Lung (tissue), 12 donors: Measurements from ENCODE around the gene ENOPH1. TPM values are rescaled to one million over a fixed set of nuclear protein-coding genes. Genes with fewer than 3 reads are reported as not detected.
A peak's percentile ranks its signal among the peaks of the same experiment; 100 is the strongest.

Experiments
- ATAC-seq: fragments of 200-7000 bp; cut with Tn5 transposase; one replicate; pipeline ENCODE4 v1.9.1; 2020; ENCODE audit warnings: moderate number of reproducible peaks; ENCODE audit not compliant: insufficient read depth, low FRiP score
- DNase-seq, 3 donors: peaks; one replicate each; pipeline ENCODE4 v3.0.0-alpha.2; 2013 to 2017
- H3K27ac ChIP-seq, 2 donors: one replicate each; pipeline ENCODE4 v1.5.1; 2013; ENCODE audit warnings: mild to moderate bottlenecking in 2 of 2, moderate library complexity in 2 of 2, control low read depth in 1 of 2, inconsistent platforms in 1 of 2, low read depth in 1 of 2, low read length in 1 of 2
- H3K27me3 ChIP-seq, 3 donors: one replicate each; pipeline ENCODE4 v1.5.1; 2013; ENCODE audit warnings: low read length in 2 of 3; ENCODE audit not compliant: control insufficient read depth in 3 of 3, insufficient read depth in 3 of 3
- H3K36me3 ChIP-seq, 4 donors: one replicate each; pipeline ENCODE4 v1.5.1; 2013; ENCODE audit warnings: low read length in 4 of 4, mild to moderate bottlenecking in 1 of 4, moderate library complexity in 1 of 4; ENCODE audit not compliant: control insufficient read depth in 4 of 4, insufficient read depth in 4 of 4
- H3K4me1 ChIP-seq, 5 donors: one replicate each; pipeline ENCODE4 v1.5.1; 2013; ENCODE audit warnings: low read length in 5 of 5, mild to moderate bottlenecking in 2 of 5, moderate library complexity in 1 of 5; ENCODE audit not compliant: control insufficient read depth in 5 of 5, insufficient read depth in 5 of 5
- H3K4me3 ChIP-seq: one replicate; pipeline ENCODE4 v1.5.1; 2013; ENCODE audit warnings: mild to moderate bottlenecking, control low read depth, moderate library complexity
- H3K9ac ChIP-seq, 2 donors: one replicate each; pipeline ENCODE4 v1.5.1; 2013; ENCODE audit warnings: low read length in 2 of 2, control low read depth in 1 of 2; ENCODE audit not compliant: insufficient read depth in 1 of 2
- H3K9me3 ChIP-seq, 4 donors: one replicate each; pipeline ENCODE4 v1.5.1; 2013; ENCODE audit warnings: low read length in 3 of 4, mild to moderate bottlenecking in 1 of 4, moderate library complexity in 1 of 4; ENCODE audit not compliant: control insufficient read depth in 4 of 4, insufficient read depth in 3 of 4
- whole genome bisulfite sequencing, 2 donors: extraction: QIAGEN DNeasy Blood & Tissue Kit; methylation state at CpG; one replicate each; pipeline ENCODE4 v1.1.7; 2013; 5-methylcytosine and 5-hydroxymethylcytosine counted together
- polyA plus RNA-seq, 2 donors: library from polyadenylated mRNA; stranded (reverse); fragments of 200-250 nt; gene quantifications; one replicate each; pipeline ENCODE4 v1.2.1, GENCODE V29; 2013
- total RNA-seq, 2 donors: library from RNA; depleted of rRNA in 1 of 2; stranded (reverse); fragments of >200 nt in 1 of 2; gene quantifications; one replicate each; pipeline ENCODE4 v1.2.1, GENCODE V29; 2014 to 2021
- TF ChIP-seq, protein P1 (sequence below): IDR thresholded peaks from 2 replicates; pipeline ENCODE4 v1.5.1; 2012; ENCODE audit warnings: mild to moderate bottlenecking; ENCODE audit errors: control extremely low read depth, extremely low read depth
- donor health status: control.
- donor health status: control.
- donor health status: Bipolar disorder and iron deficiency.
- donor health status: healthy.
- donor health status: DM: yes; HTN: yes; CAD: no.

The ENOPH1 gene
- total and polyA plus RNA-seq, 4 donors = 28.5 to 45.3 (median 34.0) TPM

DNA sequence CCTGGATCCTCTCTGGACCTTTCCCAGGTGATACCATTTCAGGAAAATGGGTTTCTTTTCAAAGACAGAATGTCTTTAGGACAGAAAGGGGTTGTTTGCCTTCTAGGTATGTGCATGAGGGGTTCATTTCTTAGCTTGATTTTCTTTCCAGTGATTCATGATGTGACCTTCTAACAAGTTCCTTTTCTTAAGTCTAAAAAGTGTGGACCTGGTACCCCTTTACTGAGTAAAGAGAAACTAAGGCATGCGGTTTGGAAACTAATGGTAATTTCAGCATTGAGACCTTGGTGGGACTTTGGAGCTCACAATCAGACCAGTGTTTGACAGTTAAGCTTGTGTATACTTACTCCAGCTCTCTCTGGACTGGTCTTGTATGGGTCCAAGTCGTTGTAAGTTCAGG, 8.7 kb downstream of the ENOPH1 start:
- Histone ChIP-seq H3K27ac (no peak overlapping the region), H3K4me1 (peaks cover 0 to 1% (median 0%) of the 10 kb centered on the region in 5 donors), H3K27me3 (no peaks in the 10 kb centered on the region), H3K9ac (no peak overlapping the region), H3K36me3 (peaks cover 0 to 6% (median 2%) of the 10 kb centered on the region in 4 donors), H3K4me3 (no peak overlapping the region), H3K9me3 (no peaks in the 10 kb centered on the region)
- ATAC-seq (no peak), DNase-seq (no peak)
- TF ChIP-seq, protein P1, sequence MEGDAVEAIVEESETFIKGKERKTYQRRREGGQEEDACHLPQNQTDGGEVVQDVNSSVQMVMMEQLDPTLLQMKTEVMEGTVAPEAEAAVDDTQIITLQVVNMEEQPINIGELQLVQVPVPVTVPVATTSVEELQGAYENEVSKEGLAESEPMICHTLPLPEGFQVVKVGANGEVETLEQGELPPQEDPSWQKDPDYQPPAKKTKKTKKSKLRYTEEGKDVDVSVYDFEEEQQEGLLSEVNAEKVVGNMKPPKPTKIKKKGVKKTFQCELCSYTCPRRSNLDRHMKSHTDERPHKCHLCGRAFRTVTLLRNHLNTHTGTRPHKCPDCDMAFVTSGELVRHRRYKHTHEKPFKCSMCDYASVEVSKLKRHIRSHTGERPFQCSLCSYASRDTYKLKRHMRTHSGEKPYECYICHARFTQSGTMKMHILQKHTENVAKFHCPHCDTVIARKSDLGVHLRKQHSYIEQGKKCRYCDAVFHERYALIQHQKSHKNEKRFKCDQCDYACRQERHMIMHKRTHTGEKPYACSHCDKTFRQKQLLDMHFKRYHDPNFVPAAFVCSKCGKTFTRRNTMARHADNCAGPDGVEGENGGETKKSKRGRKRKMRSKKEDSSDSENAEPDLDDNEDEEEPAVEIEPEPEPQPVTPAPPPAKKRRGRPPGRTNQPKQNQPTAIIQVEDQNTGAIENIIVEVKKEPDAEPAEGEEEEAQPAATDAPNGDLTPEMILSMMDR = no peak
- 89 to 96% methylated on average over 2 of the region's 2 CpGs for WGBS, 2 donors

DNA sequence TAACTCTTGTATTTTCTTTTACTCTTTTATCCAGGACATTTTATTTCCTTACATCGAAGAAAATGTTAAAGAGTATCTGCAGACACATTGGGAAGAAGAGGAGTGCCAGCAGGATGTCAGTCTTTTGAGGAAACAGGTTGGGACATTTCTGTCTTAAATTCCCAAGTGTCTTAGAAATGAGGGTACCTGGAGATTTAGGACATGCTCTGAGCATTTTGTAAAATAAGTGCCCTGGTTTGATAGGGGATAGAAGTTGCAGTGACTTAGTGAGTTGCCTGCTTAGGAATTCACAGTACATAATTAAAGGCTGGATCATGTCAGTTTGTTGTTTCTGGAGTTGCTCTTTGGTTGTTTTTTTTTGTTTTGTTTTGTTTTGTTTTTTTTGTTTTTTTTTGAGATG, 17.5 kb downstream of the ENOPH1 start:
- H3K27ac ChIP-seq = no peak overlapping the region
- TF ChIP-seq, protein P1 = no peak
- WGBS, 2 donors = 96 to 100% methylated on average over 1 of the region's 1 CpG
- ATAC-seq = no peak
- H3K9ac ChIP-seq = no peak overlapping the region
- H3K27me3 ChIP-seq = no peaks in the 10 kb centered on the region
- no peak for DNase-seq
- no peaks in the 10 kb centered on the region for H3K9me3 ChIP-seq
- peaks cover 13 to 18% (median 14%) of the 10 kb centered on the region in 4 donors for H3K36me3 ChIP-seq
- peaks cover 0 to 4% (median 0%) of the 10 kb centered on the region in 5 donors for H3K4me1 ChIP-seq
- H3K4me3 ChIP-seq = no peak overlapping the region

DNA sequence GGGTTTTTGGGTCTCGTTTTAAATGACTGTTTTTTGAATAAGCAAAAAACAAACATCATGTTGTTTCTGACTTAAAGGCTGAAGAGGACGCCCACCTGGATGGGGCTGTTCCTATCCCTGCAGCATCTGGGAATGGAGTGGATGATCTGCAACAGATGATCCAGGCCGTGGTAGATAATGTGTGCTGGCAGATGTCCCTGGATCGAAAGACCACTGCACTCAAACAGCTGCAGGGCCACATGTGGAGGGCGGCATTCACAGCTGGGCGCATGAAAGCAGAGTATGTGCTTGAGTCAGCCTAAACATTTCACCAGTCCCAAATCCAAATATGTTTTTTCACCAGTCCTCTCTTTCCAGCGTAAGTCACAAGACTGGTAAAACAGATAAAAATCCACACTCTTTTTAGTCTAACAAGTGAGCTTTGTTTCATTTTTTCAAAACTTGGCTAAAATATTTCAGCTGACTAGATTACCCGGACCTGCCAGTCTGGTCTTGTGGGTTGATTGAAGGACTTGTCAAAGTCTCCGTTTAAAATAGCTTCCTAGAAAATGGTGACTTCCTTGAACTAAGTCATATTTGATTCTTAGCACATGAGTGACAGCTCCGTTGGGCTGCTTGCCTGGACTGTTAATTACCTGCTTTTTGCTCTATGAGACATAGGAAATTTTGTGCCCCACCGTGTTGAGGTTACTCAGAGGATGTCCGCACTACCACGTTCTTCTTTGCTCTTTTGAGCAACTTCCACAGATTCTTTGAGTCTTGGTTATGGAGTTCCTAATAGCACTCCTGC, 20.8 kb downstream of the ENOPH1 start:
- Histone ChIP-seq H3K9me3 (no peaks in the 10 kb centered on the region), H3K27me3 (no peaks in the 10 kb centered on the region), H3K4me1 (peaks cover 0 to 4% (median 0%) of the 10 kb centered on the region in 5 donors), H3K27ac (no peak overlapping the region), H3K36me3 (peaks cover 14 to 29% (median 22%) of the 10 kb centered on the region in 4 donors), H3K4me3 (no peak overlapping the region), H3K9ac (no peak overlapping the region)
- WGBS, 2 donors = 81 to 90% methylated on average over 13 of the region's 13 CpGs
- ATAC-seq = no peak
- TF ChIP-seq, protein P1 = no peak
- peak in 2 of 3 donors; percentile 17 to 41 for DNase-seq
